ENCODE measurements around the gene MYH11.
"Not testable (repeated sequence)": the region's sequence is repeated elsewhere in the genome, so short reads cannot be mapped to it uniquely, and the experiment has no call there.

Gene MYH11

GRCh38 chr16:15671530-15672117, 185.2 kb downstream of the MYH11 start:
- no peak for DNase-seq (ENCODE audit: low read depth)

- no peak for DNase-seq (ENCODE audit: low read depth)
These were observed 189.6 kb downstream of the MYH11 start for GRCh38 chr16:15667091-15667742.

- DNase-seq (ENCODE audit: low read depth), result no peak
These were observed 191.7 kb downstream of the MYH11 start for GRCh38 chr16:15665107-15665506.

- no peak for DNase-seq (ENCODE audit: low read depth)
These were observed 196.6 kb downstream of the MYH11 start for GRCh38 chr16:15660203-15660601.

GRCh38 chr16:15658556-15658955, 198.3 kb downstream of the MYH11 start:
- no peak for DNase-seq (ENCODE audit: low read depth)

GRCh38 chr16:15658149-15658548, 198.7 kb downstream of the MYH11 start:
- DNase-seq (ENCODE audit: low read depth), result no peak

GRCh38 chr16:15655561-15655960, 201.3 kb downstream of the MYH11 start:
- DNase-seq (ENCODE audit: low read depth), result not testable (repeated sequence)

- DNase-seq (ENCODE audit: low read depth), result no peak
These were observed 202.2 kb downstream of the MYH11 start for GRCh38 chr16:15654591-15654990.

GRCh38 chr16:15653227-15653626, 203.6 kb downstream of the MYH11 start:
- no peak for DNase-seq (ENCODE audit: low read depth)

Data from stimulated activated CD8-positive, alpha-beta memory T cell treated with anti-CD3 and anti-CD28 coated beads, Interleukin-15, amount 100 ng/mL, for 24 hours (primary cell).